ENCODE results near the gene TBC1D22A. TPM values are rescaled to one million over a fixed set of nuclear protein-coding genes. Genes with fewer than 3 reads are reported as not detected.
A peak's percentile ranks its signal among the peaks of the same experiment; 100 is the strongest.

The TBC1D22A gene
- total and polyA plus RNA-seq, 7 experiments from 2014 or later = 18.6 to 50.1 (median 39.3) TPM

DNA sequence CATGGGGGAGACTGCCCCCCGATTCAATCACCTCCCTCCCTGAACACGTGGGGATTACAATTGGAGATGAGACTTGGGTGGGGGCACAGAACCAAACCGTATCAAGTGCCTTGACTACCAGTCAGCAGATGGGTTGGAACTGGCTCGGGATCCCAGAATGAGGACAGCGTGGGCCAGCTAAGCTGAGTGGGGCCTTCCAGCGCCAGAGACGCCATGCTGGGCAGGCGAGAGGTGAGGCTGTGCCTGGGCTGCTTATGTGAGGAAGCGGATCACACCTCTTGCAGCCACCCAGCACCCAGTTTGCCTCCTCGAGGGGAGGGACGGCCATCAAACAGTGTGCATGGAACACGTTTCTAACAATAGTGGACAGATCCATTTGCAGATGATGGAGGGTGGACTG is 195.1 kb downstream of the TBC1D22A start:
- H3K36me3 Mint-ChIP-seq = peaks cover 0 to 22% (median 5%) of the 10 kb centered on the region in 5 donors
- no peak overlapping the region for H3K27ac ChIP-seq (ENCODE audit: low read depth, low read length)
- ChIA-PET CTCF (no interaction called here), POLR2A (no interaction called here)
- no peak for DNase-seq
- H3K36me3 ChIP-seq (ENCODE audit: control insufficient read depth in 2 of 3, insufficient read depth in 3 of 3, low read length in 3 of 3) = peaks cover 0 to 15% (median 0%) of the 10 kb centered on the region in 3 experiments
- intact Hi-C loops (cut with micrococcal nuclease) = no loop called here
- no peak for ATAC-seq
- H3K4me3 Mint-ChIP-seq = no peak overlapping the region
- no peaks in the 10 kb centered on the region for H3K9me3 Mint-ChIP-seq
- peaks cover 0 to 34% (median 18%) of the 10 kb centered on the region in 7 donors for H3K4me1 Mint-ChIP-seq
- no peak overlapping the region for H3K4me3 ChIP-seq (ENCODE audit: low read length)
- H3K4me1 ChIP-seq (ENCODE audit: control insufficient read depth in 2 of 2, insufficient read depth in 2 of 2, low read length in 2 of 2) = no peaks in the 10 kb centered on the region
- no peaks in the 10 kb centered on the region for H3K27me3 ChIP-seq (ENCODE audit: control insufficient read depth in 2 of 2, insufficient read depth in 2 of 2, low read length in 2 of 2)
- H3K27ac Mint-ChIP-seq = peak overlapping the region in 1 of 9 donors; percentile 3
- no peaks in the 10 kb centered on the region for H3K9me3 ChIP-seq (ENCODE audit: control insufficient read depth in 2 of 3, low read length in 3 of 3)
- H3K27me3 Mint-ChIP-seq = no peaks in the 10 kb centered on the region

DNA sequence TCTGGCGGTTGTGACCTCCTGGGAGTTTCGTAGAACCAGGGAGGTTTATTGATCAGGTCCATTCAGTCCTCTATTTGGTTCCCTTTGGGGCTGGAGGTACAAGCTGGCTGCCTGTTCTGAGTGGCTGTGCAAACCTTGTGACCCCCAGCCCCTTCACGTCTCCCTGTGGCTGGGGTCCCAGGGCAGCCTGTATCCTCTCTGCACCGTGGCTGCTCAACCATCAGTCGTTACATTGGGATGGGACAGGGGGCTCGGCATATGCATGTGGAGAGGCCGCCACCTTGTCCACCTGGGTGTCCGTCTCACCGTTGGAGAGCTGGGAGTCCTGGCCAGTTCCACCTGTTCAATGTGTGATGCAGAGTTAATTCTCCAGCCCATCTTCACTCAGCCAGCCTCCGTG is 195.7 kb downstream of the TBC1D22A start:
- H3K9me3 Mint-ChIP-seq = no peaks in the 10 kb centered on the region
- Histone ChIP-seq H3K4me3 (ENCODE audit: low read length) (no peak overlapping the region), H3K4me1 (ENCODE audit: control insufficient read depth in 2 of 2, insufficient read depth in 2 of 2, low read length in 2 of 2) (no peaks in the 10 kb centered on the region), H3K27me3 (ENCODE audit: control insufficient read depth in 2 of 2, insufficient read depth in 2 of 2, low read length in 2 of 2) (no peaks in the 10 kb centered on the region), H3K36me3 (ENCODE audit: control insufficient read depth in 2 of 3, insufficient read depth in 3 of 3, low read length in 3 of 3) (peaks cover 0 to 15% (median 0%) of the 10 kb centered on the region in 3 experiments), H3K9me3 (ENCODE audit: control insufficient read depth in 2 of 3, low read length in 3 of 3) (no peaks in the 10 kb centered on the region), H3K27ac (ENCODE audit: low read depth, low read length) (no peak overlapping the region)
- POLR2A ChIA-PET = no interaction called here
- peaks cover 0 to 30% (median 15%) of the 10 kb centered on the region in 7 donors for H3K4me1 Mint-ChIP-seq
- peak overlapping the region in 2 of 9 donors; percentile 38 to 50 for H3K27ac Mint-ChIP-seq
- intact Hi-C loops (cut with micrococcal nuclease) = no loop called here
- DNase-seq (no peak), ATAC-seq (no peak)
- peaks cover 0 to 22% (median 5%) of the 10 kb centered on the region in 5 donors for H3K36me3 Mint-ChIP-seq
- H3K4me3 Mint-ChIP-seq = no peak overlapping the region
- CTCF ChIA-PET = no interaction called here
- H3K27me3 Mint-ChIP-seq = no peaks in the 10 kb centered on the region

DNA sequence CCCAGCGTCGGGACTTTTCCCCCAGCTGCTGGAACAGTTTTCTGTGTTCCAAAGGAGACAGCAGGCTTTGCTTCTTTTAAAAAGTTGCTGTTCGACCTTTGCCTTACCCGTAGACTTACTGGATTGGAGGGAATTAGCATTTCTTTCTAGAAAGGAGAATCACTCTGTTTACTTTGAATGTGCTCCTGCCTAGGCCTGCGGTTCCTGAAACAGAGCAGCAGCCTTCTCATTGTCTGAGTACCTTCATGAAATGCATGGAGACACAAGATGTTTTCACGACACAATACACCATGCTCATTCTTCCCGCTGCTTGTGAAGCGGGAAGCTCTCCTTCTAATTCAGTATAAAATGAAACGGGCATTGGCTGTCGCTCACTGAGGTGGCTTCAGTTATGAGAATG is 196.2 kb downstream of the TBC1D22A start:
- H3K36me3 ChIP-seq (ENCODE audit: control insufficient read depth in 2 of 3, insufficient read depth in 3 of 3, low read length in 3 of 3) = peaks cover 0 to 15% (median 0%) of the 10 kb centered on the region in 3 experiments
- no peaks in the 10 kb centered on the region for H3K27me3 Mint-ChIP-seq
- no peak overlapping the region for H3K27ac Mint-ChIP-seq
- DNase-seq = no peak
- H3K27me3 ChIP-seq (ENCODE audit: control insufficient read depth in 2 of 2, insufficient read depth in 2 of 2, low read length in 2 of 2) = no peaks in the 10 kb centered on the region
- intact Hi-C loops (cut with micrococcal nuclease) = no loop called here
- no peak overlapping the region for H3K4me3 ChIP-seq (ENCODE audit: low read length)
- no peaks in the 10 kb centered on the region for H3K9me3 ChIP-seq (ENCODE audit: control insufficient read depth in 2 of 3, low read length in 3 of 3)
- H3K4me1 ChIP-seq (ENCODE audit: control insufficient read depth in 2 of 2, insufficient read depth in 2 of 2, low read length in 2 of 2) = no peaks in the 10 kb centered on the region
- peaks cover 0 to 22% (median 5%) of the 10 kb centered on the region in 5 donors for H3K36me3 Mint-ChIP-seq
- peaks cover 0 to 30% (median 15%) of the 10 kb centered on the region in 7 donors for H3K4me1 Mint-ChIP-seq
- ChIA-PET POLR2A (no interaction called here), CTCF (no interaction called here)
- H3K4me3 Mint-ChIP-seq = no peak overlapping the region
- H3K27ac ChIP-seq (ENCODE audit: low read depth, low read length) = no peak overlapping the region
- no peaks in the 10 kb centered on the region for H3K9me3 Mint-ChIP-seq
- no peak for ATAC-seq

DNA sequence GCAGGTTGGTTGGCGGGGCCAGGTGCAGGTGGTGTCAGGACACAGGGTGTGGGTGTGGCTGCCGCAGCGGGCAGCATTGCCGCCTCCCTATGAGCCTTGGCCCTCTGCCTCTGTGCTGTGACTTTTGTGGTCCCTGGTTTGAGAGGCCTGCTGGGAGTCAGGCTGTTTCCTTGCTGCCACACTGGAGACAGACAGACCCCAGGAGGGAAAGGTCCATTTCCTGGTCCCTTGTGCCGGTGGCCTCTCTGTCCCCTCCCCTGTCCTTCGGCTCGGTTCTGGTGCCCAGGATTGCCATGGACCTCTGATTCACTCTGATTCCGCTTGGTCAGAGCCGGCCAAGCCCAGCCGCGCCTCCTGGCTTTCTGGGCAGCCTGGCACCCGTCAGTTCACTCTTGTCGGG is 196.9 kb downstream of the TBC1D22A start:
- intact Hi-C loops (cut with micrococcal nuclease) = no loop called here
- Mint-ChIP-seq H3K27ac (no peak overlapping the region), H3K36me3 (peaks cover 0 to 23% (median 5%) of the 10 kb centered on the region in 5 donors), H3K9me3 (no peaks in the 10 kb centered on the region), H3K4me1 (peaks cover 0 to 30% (median 20%) of the 10 kb centered on the region in 7 donors), H3K27me3 (no peaks in the 10 kb centered on the region), H3K4me3 (no peak overlapping the region)
- DNase-seq (no peak), ATAC-seq (no peak)
- H3K27ac ChIP-seq (ENCODE audit: low read depth, low read length) = no peak overlapping the region
- no peaks in the 10 kb centered on the region for H3K9me3 ChIP-seq (ENCODE audit: control insufficient read depth in 2 of 3, low read length in 3 of 3)
- H3K36me3 ChIP-seq (ENCODE audit: control insufficient read depth in 2 of 3, insufficient read depth in 3 of 3, low read length in 3 of 3) = peaks cover 0 to 15% (median 0%) of the 10 kb centered on the region in 3 experiments
- no peaks in the 10 kb centered on the region for H3K4me1 ChIP-seq (ENCODE audit: control insufficient read depth in 2 of 2, insufficient read depth in 2 of 2, low read length in 2 of 2)
- H3K27me3 ChIP-seq (ENCODE audit: control insufficient read depth in 2 of 2, insufficient read depth in 2 of 2, low read length in 2 of 2) = no peaks in the 10 kb centered on the region
- no peak overlapping the region for H3K4me3 ChIP-seq (ENCODE audit: low read length)
- ChIA-PET POLR2A (no interaction called here), CTCF (no interaction called here)

- Histone ChIP-seq H3K36me3 (ENCODE audit: control insufficient read depth in 2 of 3, insufficient read depth in 3 of 3, low read length in 3 of 3) (peaks cover 0 to 15% (median 0%) of the 10 kb centered on the region in 3 experiments), H3K4me3 (ENCODE audit: low read length) (no peak overlapping the region), H3K27me3 (ENCODE audit: control insufficient read depth in 2 of 2, insufficient read depth in 2 of 2, low read length in 2 of 2) (no peaks in the 10 kb centered on the region), H3K27ac (ENCODE audit: low read depth, low read length) (no peak overlapping the region), H3K9me3 (ENCODE audit: control insufficient read depth in 2 of 3, low read length in 3 of 3) (no peaks in the 10 kb centered on the region), H3K4me1 (ENCODE audit: control insufficient read depth in 2 of 2, insufficient read depth in 2 of 2, low read length in 2 of 2) (no peaks in the 10 kb centered on the region)
- H3K27me3 Mint-ChIP-seq = no peaks in the 10 kb centered on the region
- peaks cover 0 to 2% (median 0%) of the 10 kb centered on the region in 11 donors for H3K9me3 Mint-ChIP-seq
- peaks cover 0 to 29% (median 4%) of the 10 kb centered on the region in 5 donors for H3K36me3 Mint-ChIP-seq
- intact Hi-C loops (cut with micrococcal nuclease) = no loop called here
- ChIA-PET POLR2A (no interaction called here), CTCF (no interaction called here)
- no peak for DNase-seq
- H3K4me1 Mint-ChIP-seq = peaks cover 0 to 28% (median 23%) of the 10 kb centered on the region in 7 donors
- H3K27ac Mint-ChIP-seq = peak overlapping the region in 3 of 9 donors; percentile 6 to 16 (median 10)
- no peak overlapping the region for H3K4me3 Mint-ChIP-seq
- ATAC-seq = no peak
Measured at GRCh38 chr22:46961591-46962295, 199.3 kb downstream of the TBC1D22A start.

DNA sequence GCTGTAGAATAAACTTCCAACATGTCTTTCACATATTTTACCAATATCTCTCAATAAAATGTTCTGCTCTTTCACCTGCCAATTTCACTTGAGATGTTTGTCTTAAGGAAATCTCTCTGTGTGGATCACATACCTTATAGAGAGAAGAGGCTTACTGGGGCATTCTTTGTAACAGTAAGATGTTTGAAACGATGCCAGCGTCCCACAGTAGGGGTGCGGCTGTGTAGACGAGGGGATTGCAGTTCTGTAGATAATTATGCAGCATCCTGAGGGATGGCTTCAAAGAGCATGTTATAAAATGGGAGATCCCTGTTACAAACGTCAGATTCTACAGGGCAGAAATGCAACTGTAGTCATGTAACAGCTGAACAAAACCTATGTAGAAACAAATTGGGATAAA is 200.0 kb downstream of the TBC1D22A start:
- Histone ChIP-seq H3K27me3 (ENCODE audit: control insufficient read depth in 2 of 2, insufficient read depth in 2 of 2, low read length in 2 of 2) (no peaks in the 10 kb centered on the region), H3K9me3 (ENCODE audit: control insufficient read depth in 2 of 3, low read length in 3 of 3) (no peaks in the 10 kb centered on the region), H3K4me1 (ENCODE audit: control insufficient read depth in 2 of 2, insufficient read depth in 2 of 2, low read length in 2 of 2) (no peaks in the 10 kb centered on the region), H3K4me3 (ENCODE audit: low read length) (no peak overlapping the region), H3K27ac (ENCODE audit: low read depth, low read length) (no peak overlapping the region), H3K36me3 (ENCODE audit: control insufficient read depth in 2 of 3, insufficient read depth in 3 of 3, low read length in 3 of 3) (peaks cover 0 to 15% (median 0%) of the 10 kb centered on the region in 3 experiments)
- Mint-ChIP-seq H3K27ac (peak overlapping the region in 3 of 9 donors; percentile 3 to 33 (median 6)), H3K27me3 (no peaks in the 10 kb centered on the region), H3K4me1 (peaks cover 0 to 34% (median 17%) of the 10 kb centered on the region in 7 donors), H3K9me3 (peaks cover 0 to 2% (median 0%) of the 10 kb centered on the region in 11 donors), H3K36me3 (peaks cover 0 to 26% (median under 1%) of the 10 kb centered on the region in 5 donors), H3K4me3 (no peak overlapping the region)
- POLR2A ChIA-PET = no interaction called here
- ATAC-seq (no peak), DNase-seq (no peak)
- intact Hi-C loops (cut with micrococcal nuclease) = no loop called here
- CTCF ChIA-PET = no interaction called here

Data from naive thymus-derived CD4-positive, alpha-beta T cell (primary cell).